HCEC 1CT (cell line): Measurements from ENCODE around the gene COMMD10.

Experiments
- DNase-seq: peaks from one replicate; pipeline ENCODE4 v3.0.0-alpha.2; 2017

The COMMD10 gene

DNA sequence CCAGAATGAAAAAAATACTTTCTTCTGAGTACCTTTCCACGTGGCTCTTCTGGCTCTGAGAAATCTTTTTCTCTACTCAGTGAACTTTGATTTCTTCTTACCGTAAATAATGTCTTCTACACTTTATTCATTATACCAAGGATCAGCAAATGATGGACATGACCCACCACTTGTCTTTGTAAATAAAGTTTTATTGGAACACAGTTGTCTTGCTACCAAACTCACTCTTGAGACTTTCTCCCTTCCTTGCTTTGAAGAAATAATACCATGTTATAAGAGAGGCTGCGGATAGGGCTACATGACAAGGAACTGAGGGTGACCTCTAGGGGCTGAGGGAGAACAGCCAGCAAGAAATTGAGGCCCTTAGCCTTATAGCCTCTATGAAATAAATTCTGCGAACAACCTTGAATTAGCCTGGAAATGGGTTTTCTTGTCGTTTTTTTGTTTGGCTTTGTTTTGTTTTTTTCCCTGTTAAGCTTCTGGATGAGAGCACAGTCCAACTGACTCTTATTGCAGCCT lies 212.5 kb downstream of the COMMD10 start:
- DNase-seq = no peak

DNA sequence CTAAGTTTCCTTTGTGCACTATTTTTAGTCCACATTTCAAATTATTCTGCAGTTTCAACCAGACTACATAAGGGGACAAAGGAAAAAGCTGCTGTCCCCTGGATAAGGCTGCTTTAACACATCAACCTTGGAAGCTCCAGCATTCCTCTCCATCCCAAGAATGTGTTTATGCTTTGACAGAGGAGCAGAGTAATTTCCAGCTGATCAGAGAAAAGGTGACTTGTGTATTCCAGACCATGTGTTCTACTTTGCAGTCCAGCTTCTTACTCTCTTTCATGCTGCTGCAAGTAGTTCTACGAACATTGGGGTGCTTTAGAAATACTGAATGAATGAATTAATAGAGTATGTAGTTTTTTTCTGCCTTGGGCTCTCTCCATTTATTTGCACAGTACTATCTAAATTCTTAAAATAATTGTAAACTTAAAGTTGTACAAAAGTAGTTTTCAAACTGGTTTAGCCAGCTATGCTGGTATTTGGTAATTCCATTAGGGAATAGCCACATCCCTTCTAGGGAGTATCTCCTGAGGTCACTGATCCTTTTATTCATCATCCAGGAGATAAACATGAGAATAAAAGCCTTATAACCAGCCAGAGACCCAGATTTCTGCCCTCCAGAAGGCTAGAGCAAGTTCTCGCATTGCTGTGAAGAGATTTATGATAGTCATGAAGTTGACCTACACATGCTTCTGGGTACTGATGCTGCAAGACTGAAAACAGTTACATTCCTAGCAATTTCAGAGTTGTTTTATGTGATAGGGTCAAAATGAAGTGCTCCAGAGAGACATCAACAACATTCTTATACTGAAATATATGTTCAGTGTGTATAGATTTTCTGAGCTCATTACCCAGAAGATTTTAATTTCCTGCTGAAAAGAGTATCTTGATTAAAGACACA lies 215.2 kb downstream of the COMMD10 start:
- DNase-seq = no peak

DNA sequence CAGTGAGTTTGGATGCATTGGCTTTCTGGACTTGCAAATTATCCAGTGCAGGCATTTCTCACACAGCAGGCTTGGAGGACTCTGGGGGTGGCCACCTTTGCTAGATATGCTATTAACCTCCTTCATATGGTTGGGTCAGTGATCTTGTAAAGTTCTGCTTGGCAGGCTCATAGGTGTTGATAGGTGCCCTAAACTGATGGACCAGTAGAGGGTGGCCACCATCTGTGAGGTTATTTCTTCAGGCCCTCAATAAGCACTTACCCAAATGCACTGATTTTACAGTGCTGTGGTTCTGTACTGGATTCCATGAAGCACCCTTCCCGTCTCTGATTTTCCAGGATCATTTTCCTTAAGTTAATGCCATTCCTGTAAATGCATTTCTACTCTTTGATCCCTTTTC lies 216.3 kb downstream of the COMMD10 start:
- DNase-seq = no peak

DNA sequence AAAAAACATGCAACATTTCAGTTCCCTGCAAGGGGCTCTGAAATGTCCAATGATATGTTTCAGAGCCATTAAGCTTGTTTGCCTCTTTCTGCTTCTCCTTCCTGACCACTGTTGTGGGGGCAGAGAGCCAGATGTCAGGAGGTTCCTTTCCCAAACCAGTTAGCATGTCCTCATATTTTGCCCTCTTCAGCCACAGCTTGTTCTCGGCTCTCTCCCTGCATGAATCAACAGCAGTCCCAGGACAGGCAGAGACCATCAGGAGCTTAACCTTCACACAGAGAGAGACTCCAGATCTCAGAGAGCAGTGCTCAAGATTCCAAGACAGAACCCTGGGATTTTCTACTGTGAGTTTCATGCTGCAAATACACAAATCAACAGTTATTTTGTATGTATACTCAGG lies 218.5 kb downstream of the COMMD10 start:
- DNase-seq = no peak

DNA sequence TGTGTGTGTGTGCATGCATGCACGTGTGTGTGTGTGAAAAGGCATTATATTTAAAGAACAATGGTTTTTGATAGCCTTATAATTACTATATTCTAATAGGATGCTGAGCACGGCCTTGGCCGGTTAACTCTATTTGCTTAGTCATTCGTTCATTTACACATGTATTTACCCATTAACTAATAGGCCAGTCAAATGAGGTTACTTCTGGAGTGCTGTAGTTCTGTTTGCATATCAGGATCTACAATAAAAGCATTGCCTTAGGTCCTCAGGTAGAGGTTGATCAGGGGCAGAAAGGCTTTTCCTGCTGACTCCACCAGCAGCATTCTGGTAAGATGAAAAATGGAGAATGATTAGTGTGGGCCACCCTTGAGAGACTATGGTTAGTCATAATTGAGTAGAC lies 219.0 kb downstream of the COMMD10 start:
- DNase-seq = no peak

DNA sequence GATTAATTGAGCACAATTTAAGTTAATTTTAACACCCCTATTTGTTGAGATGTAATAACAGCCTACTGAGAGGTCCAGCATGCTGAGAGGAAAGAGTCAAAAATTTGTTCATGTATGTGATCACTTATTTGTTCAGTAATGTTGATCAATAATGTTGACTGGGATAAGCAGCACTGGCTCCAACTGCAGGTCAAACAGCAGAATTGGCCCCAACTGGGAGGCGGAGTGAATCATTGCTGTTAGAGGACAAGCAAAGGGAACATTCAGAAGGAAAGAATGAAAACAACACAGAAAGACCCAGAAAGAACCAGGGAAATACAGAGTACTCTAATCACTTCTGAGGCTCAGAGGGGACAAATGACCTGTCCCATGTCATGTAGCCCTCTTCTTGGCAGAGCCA lies 221.1 kb downstream of the COMMD10 start:
- no peak for DNase-seq

DNA sequence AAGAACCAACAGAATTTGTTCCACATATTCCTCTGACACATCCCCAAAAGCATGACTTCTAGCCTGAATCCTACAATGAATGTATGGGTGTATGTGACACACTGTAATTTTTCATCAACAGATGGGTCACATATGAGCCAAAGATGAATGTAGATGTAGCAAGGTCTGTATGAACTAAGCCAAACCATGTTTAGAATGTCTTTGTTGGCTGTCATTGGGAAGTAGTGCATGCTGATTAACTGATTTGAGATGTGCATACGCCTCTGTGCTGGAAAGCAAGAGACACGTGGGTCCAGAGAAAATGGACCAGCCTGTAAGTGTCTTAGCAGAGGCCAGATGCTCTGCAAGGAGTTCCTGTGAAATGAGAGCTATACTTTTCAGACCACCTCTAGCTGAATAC lies 222.0 kb downstream of the COMMD10 start:
- no peak for DNase-seq

DNA sequence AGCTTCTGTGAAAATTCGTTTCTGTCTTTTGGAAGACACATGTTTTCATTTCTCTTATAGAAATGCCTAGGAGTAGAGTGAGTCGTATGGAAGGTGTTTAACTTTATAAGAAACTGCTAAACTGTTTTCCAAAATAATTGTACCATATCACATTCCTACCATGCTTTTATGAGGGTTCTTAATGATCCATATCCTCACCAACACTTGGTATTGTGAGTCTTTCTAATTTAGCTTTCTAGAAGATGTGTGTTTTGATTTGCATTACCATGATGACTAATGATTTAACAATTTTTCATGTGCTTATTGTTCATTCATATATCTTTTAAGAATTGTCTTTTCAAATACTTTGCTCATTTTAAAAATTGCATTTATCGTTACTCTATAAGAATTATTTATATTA lies 223.6 kb downstream of the COMMD10 start:
- DNase-seq = no peak

DNA sequence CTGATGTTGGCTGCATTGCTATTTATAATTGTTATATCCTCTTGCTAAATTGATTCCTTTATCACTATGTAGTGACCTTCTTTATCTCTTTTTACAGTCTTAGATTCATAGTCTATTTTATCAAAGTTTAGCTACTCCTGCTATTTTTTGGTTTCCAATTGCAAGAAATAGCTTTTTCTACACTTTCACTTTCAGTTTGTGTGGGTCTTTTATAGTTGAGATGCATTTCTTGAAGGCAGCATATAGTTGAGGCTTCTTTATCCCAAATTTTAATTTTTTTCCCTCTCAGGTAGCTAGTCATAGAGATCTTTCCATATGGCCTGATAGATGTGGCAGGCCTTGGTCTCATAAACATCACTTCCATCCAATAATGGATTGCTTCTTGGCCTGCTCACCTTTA lies 228.5 kb downstream of the COMMD10 start:
- no peak for DNase-seq

DNA sequence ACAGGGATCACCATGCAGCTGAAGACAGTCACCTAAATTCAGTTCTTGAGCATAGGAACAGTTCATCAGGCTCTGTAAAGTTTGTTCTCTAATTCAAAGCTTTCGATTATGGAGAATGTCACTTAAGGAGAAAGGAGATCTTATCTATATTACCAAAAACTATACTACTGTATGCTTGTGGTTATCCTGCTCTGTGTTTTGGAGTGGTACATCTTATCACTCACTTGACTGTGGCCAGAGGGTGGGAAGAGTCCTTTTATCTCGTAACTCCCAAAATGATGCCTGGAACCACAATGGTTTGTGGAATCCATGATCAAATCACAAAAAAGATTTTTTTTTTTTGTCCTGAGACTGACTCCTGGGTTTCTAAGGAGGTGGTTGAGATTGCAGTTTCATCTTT lies 230.7 kb downstream of the COMMD10 start:
- no peak for DNase-seq

DNA sequence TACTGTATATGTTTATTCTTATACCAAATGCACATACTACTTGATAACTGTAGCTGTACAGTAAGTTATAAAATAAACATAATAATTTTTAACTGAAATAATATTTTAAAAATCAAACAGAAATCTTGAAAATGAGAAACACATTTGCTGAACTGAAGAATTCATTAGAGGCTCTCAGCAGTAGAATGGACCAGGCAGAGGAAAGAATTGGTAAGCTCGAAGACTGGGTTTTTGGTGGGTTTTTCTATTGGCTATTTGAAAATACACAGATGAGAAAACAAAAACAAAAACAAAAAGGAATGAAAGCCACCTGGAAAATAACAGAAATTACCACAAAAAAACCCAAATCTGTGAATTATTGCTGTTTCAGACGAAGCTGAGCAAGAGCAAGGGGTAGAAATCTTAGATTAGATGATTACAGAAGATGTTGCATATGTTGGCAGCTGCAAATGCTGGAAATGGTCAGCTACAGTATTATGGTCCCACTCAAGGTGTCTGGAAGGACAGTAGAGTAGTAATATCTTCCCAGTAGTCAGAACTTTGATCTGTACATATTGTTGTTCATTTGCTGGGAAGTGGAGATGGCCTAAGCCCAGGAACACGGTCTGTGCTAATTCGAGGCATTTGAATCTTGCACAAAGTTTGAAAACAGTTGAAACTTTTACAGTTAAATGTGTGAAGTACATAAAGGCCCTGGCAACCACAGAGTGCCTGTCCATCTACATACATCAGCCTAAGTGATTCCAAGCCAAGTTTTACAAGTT lies 233.4 kb downstream of the COMMD10 start:
- no peak for DNase-seq

DNA sequence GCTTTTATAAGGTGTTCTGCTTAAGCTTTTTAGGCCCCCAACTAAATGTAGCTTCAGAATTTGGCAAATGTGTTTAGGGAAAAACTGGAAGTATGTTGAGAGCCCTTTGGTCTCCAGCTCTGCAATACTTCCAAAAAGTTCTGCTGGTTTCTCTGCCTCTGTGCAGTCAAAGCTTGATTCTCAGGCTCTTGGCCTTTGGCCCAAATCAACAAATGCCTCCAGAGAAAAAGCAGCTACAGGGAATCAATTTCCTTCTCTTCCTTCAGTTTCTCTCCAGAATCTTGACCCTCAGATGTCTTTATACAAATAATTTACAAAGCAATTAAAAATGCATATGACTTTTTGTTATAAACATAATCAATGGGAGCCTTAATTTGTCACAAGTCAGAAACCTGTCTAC lies 235.7 kb downstream of the COMMD10 start:
- no peak for DNase-seq

DNA sequence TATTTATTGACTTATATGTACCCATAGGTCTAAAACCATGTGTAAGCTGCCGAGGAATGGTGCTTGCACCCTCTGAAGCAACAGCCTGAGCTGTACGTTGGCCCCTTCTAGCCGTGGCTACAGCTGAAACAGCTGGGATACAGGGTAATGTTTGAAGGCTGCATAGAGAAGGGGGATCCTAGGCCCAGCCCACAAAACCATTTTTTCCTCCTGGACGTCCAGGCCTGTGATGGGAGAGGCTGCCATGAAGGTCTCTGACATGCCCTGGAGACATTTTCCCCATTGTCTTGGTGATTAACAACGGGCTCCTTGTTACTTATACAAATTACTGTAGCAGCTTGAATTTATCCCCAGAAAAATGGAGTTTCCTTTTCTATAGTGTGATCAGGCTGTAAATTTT lies 244.7 kb downstream of the COMMD10 start:
- DNase-seq = no peak

DNA sequence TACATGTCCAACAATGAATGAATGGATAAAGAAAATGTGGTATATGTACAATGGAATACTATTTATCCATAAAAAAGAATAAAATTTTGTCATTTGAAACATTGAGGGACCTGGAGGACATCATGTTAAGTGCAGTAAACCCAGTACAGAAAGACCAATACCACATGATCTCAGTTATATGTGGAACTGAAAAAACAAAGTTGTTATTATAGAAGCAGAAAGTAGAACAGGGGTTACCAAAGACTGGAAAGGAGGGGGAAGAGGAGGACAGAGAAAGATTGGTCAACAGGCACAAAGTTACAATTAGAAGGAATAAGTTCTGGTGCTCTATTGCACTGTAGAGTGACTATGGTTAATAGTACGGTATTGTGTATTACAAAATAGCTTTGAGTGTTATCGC lies 256.0 kb downstream of the COMMD10 start:
- DNase-seq = no peak
